HG03457 (cell line): Measurements from ENCODE around the gene SNCG.
"Not testable (repeated sequence)": the region's sequence is repeated elsewhere in the genome, so short reads cannot be mapped to it uniquely, and the experiment has no call there.

ENCODE experiments used
- ATAC-seq: cut with Tn5 transposase; IDR thresholded peaks from one replicate; pipeline ENCODE4 v1.9.1; 2021; ENCODE audit warnings: moderate number of reproducible peaks; ENCODE audit not compliant: unreplicated experiment

Gene SNCG

DNA sequence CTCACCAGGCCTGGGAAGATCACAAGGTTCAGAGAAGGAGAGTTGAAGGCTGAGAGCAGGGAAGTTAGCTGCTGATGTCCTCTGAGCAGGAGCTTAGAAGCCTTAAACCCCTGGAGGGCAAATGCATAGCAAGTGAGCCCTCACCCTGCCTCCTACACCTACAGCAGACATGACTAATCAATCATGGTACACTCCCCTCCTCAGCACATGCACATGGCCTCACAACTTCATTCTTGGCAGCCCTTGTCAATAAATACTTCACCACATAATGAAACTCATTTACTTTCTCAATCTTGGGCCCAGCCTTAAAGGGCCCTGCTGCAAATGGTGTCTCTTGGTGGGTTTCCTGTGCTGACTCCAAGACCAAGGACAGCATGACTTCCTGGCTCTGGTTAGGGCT lies 13.9 kb upstream of the SNCG start:
- no peak for ATAC-seq

- no peak for ATAC-seq
Observed at GRCh38 chr10:86944907-86945306, 13.5 kb upstream of the SNCG start.

GRCh38 chr10:86945361-86946212 lies 12.8 kb upstream of the SNCG start:
- ATAC-seq: no peak

- ATAC-seq: no peak
Observed at GRCh38 chr10:86946213-86947155, 11.9 kb upstream of the SNCG start.

DNA sequence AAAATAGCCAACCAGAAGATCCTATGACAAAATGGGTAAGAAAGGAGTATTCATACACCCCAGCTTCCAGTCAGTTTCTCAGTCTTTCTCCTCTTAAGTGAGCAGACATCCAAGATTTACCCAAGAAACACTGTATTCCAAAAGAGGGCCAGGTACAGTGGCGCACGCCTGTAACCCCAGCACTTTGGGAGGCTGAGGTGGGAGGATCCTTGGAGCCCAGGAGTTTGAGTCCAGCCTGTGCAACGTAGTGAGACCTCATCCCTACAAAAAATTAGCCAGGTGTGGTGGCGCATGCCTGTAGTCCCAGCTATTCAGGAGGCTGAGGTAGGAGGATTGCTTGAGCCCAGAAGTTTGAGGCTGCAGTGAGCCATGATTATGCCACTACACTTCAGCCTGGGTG lies 10.6 kb upstream of the SNCG start:
- not testable (repeated sequence) for ATAC-seq

GRCh38 chr10:86950349-86950748 lies 8.1 kb upstream of the SNCG start:
- ATAC-seq: no peak

- ATAC-seq: no peak
Observed at GRCh38 chr10:86951184-86951761, 7.1 kb upstream of the SNCG start.

DNA sequence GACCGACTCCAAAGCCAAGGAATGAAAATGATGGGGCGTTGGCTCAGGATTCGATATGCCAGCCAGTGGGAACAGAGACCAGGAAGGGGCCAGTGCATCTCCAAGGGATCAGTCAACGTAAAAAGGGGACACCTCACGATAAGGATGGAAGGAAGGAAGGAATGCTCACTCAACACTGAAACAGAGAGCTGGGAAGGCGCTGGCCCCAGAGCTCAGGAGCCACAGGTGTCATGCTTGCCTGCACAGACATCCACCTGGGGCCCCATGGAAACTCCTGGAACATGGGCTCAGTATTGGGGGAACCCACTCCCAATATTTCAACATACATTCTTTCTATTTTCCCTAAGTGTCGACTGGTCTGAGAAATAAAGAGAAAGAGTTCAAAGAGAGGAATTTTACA lies 6.3 kb upstream of the SNCG start:
- no peak for ATAC-seq

DNA sequence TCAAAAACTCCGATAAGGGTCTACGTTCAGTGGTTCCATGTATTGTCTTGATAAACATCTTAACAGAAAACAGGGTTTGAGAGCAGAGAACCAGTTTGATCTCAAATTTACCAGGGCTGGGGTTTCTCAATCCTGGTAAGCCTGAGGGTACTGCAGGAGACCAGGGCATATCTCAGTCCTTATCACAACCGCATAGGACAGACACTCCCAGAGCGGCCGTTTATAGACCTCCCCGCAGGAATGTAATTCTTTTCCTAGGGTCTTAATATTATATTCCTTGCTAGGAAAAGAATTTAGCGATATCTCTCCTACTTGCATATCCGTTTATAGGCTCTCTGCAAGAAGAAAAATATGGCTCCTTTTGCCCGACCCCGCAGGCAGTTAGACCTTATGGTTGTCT lies 5.7 kb upstream of the SNCG start:
- ATAC-seq: not testable (repeated sequence)

DNA sequence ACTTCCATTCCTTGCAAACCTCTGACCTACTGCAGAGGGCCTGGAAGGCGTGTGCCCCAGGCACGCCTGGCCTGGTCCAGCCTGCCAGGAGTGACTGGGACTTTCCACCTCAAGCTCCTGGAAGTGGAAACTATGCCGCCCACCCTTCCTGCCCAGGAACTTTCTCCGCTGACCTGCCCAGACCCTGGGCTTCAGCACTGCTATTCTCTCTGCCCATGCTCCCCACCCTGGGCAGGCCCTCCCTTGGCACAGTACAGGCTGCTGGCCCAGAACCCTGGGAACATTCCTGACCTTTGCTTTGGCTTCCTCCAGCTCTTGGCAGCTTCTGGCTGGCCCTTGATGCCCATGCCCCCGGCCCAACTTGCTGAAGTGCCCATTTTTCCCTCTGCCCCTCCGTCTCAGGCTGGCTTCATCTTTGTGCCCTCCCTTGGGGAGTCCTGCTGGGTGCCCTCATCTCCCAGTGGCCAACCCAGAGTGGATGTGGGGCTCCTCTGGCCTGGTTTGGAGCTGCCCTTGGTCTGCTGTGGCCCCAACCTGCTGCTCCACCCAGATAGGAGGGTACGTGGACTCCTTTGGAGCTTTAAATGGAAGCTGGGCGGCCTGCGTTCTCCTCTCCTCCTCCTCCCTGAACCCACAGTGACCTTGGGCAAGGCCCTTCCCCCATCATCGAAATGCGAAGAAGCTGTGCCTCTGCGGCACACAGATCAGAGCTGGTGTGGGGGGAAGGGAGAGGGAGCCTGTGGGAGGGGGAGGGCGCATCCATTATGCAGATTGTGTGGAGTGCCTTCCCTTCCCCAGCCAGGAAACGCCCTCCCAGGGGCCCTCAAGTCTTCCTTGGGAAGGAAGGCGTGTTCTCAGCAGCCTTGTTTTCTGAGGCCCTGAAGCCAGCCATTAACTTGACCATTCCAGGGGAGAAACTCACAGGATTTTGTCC lies 4.4 kb upstream of the SNCG start:
- no peak for ATAC-seq

DNA sequence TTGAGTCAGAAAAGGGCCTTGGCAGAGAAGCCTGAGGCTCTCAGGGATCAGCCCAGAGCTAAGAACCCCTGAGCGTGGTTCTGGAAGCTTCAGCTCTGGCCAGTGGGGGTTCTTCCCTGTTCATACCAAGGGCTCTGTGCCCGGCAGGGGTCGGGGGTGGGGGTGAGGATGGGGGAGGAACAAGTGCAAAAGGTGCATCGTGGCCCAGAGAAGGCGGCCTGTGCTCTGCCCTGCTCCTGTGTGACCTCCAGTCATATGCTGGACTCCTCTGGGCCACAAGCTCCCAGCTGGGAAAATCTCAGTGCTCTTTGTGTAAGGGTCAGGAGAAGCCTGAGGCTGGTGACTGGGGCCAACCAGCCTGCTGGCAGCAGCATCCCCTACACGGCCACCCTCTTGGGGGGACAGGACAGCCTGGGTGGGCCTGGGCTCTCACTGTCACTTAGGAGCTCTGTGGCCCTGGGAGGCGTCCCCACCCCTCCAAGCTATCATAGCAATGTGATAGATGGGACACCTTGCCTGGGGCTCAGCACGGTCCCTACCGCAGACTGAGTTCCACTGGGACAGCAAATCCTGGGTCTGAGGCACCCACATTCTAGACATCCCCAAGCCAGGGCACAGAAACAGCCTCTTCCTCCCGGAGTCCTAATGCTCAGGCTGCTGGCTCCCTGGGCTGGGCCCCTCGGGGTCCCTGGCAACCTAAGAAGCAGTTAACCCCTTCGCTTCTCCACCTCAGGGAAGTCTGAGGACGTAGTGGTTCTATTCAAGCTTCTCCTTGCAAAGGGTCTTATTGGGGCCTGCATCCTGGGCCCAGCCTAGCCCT lies 3.5 kb upstream of the SNCG start:
- no peak for ATAC-seq

DNA sequence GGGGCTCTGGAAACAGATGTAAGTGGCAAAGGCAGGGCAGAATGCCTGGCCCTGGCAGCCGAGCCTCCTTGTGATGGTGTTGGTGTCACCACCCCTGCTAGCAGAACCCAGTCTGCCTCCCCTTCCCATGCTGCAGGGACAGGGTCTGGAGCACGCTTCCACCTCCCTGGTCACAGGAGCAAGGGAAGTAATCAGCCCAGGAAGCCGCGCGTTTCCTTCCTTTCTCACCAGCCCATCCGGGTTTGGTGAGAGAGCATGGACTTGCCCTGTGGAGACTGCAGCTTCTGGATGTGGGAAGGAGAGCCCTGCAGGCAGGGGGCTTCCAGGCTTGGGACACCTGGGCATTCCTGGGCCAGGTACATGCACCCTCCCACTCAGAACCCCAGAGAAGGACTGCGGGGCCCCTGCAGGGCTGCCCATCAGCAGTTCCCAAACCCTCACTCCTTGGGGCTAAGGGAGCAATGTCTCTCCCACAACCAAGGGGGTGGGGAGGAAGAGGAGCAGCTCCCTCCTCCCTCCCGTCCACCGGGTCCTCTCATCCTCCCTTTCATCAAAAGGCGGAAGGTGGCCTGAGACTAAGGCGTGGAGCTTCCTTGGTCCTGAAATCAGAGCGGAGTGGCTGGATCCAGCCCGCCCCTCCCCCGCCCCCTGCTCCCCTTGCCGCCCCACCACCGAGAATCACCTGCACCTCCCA lies 2.8 kb upstream of the SNCG start:
- ATAC-seq: no peak

DNA sequence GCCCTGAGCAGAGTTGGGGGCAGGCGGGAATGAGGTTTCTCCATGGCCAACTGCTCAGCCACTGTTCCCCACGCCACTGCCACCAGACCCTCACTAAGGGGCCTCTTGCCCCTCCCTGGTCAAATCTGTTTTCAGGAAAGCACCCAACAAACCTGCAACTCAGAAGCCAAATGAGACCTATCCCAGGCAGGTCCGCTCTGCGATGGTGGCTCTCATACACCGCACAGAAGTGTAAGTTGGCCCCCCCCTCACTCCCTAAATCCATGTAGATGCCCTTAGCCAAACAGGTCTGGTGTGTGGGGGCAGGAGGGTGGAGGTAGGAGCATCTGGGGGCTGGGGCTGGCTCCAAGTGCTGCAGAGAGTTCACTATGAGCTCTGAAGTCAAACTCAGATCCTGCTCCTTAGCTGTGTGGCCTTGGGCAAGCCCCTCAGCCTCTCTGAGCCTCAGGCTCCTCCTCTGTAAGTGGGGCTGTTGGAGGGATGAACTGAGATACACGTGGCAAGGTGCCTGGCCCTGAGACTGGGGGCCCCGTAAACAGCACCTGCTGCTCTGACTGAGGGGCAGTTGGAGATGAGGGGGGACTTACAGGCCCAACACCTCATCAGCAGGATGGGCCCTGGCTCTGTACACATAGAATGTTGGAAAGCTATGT lies 2.1 kb upstream of the SNCG start:
- ATAC-seq: no peak

GRCh38 chr10:86956848-86957448 lies 1.5 kb upstream of the SNCG start:
- ATAC-seq: no peak

GRCh38 chr10:86957471-86958115 lies 806 bp upstream of the SNCG start, which contains the start of gene MMRN2:
Gene MMRN2, minus strand, starts transcription at chr10:86957615. Its CDS starts 74 bp downstream, at chr10:86957541.
- no peak for ATAC-seq

DNA sequence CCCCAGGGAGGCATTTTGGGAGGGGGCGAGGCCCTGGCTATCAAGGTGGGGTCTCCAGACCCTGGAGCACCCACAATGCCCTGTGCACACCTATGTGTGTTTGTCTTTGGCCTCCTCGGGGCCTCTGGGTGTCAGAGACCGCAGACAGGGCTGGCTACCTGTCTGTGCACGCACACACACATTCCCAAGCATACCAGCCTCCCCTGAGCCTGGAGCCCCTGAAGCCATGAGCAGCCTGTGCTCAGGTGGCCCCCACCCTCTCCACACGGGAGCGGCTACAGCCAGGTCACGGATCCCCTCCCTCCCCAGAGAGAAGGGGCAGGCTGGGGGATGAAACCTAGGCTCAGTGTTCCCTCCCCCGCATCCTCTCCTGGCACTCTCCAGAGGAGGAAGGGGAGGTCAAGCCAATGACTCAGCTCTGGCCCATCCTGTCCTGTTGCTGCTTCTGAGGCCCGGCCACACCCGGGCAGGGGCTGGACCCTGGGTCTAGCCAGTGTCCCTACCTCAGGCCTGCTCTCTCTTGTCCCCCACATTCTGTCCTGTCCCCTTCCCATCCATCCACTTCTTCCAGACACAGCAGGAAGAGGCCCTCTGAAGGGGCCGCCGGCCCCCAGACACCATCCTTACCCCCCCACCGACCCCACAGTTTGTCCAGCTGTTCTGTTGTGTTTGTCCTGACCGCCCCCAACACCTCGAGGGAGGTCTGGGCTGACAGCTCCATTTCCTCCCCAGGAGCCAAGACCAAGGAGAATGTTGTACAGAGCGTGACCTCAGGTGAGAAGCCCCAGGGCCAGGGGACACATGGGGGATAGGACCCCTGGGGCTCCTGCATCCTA lies 720 bp downstream of the SNCG start:
- no peak for ATAC-seq

GRCh38 chr10:86959737-86960002 lies 1.3 kb downstream of the SNCG start:
- no peak for ATAC-seq
